ENCODE measurements around the gene FAM177B. TPM values are rescaled to one million over a fixed set of nuclear protein-coding genes. Genes with fewer than 3 reads are reported as not detected.
"Not testable (repeated sequence)": the region's sequence is repeated elsewhere in the genome, so short reads cannot be mapped to it uniquely, and the experiment has no call there.

FAM177B gene
- total RNA-seq, 1 donor from 2014 or later = not detected

- Mint-ChIP-seq H3K27me3 (no peaks in the 10 kb centered on the region), H3K27ac (no peak overlapping the region), H3K4me3 (no peak overlapping the region), H3K36me3 (ENCODE audit: low read depth) (no peaks in the 10 kb centered on the region), H3K4me1 (no peaks in the 10 kb centered on the region), H3K9me3 (peaks cover 5% of the 10 kb centered on the region)
- intact Hi-C loops (cut with micrococcal nuclease) = no loop called here
- no peak for DNase-seq
These were observed 17.6 kb downstream of the FAM177B start for GRCh38 chr1:222754366-222755139.

- Mint-ChIP-seq H3K9me3 (peaks cover 11% of the 10 kb centered on the region), H3K36me3 (ENCODE audit: low read depth) (no peaks in the 10 kb centered on the region), H3K27me3 (peaks cover 9% of the 10 kb centered on the region), H3K27ac (no peak overlapping the region), H3K4me1 (no peaks in the 10 kb centered on the region), H3K4me3 (no peak overlapping the region)
- no peak for DNase-seq
- intact Hi-C loops (cut with micrococcal nuclease) = no loop called here
These were observed 20.8 kb downstream of the FAM177B start for GRCh38 chr1:222757646-222758268.

- intact Hi-C loops (cut with micrococcal nuclease) = no loop called here
- H3K27me3 Mint-ChIP-seq = peaks cover 9% of the 10 kb centered on the region
- no peak overlapping the region for H3K27ac Mint-ChIP-seq
- H3K4me1 Mint-ChIP-seq = no peaks in the 10 kb centered on the region
- peaks cover 11% of the 10 kb centered on the region for H3K9me3 Mint-ChIP-seq
- no peak overlapping the region for H3K4me3 Mint-ChIP-seq
- no peak for DNase-seq
- no peaks in the 10 kb centered on the region for H3K36me3 Mint-ChIP-seq (ENCODE audit: low read depth)
These were observed 22.5 kb downstream of the FAM177B start for GRCh38 chr1:222759451-222760035.

- Mint-ChIP-seq H3K4me3 (no peak overlapping the region), H3K9me3 (peaks cover 11% of the 10 kb centered on the region), H3K27ac (no peak overlapping the region), H3K36me3 (ENCODE audit: low read depth) (no peaks in the 10 kb centered on the region), H3K4me1 (no peaks in the 10 kb centered on the region), H3K27me3 (peaks cover 9% of the 10 kb centered on the region)
- intact Hi-C loops (cut with micrococcal nuclease) = no loop called here
- no peak for DNase-seq
These were observed 24.1 kb downstream of the FAM177B start for GRCh38 chr1:222761083-222761482.

GRCh38 chr1:222762178-222762577 lies 25.2 kb downstream of the FAM177B start:
- H3K27ac Mint-ChIP-seq; DNase-seq; H3K27me3 Mint-ChIP-seq; H3K36me3 Mint-ChIP-seq (ENCODE audit: low read depth); H3K9me3 Mint-ChIP-seq; intact Hi-C loops (cut with micrococcal nuclease); H3K4me1 Mint-ChIP-seq; H3K4me3 Mint-ChIP-seq: not testable (repeated sequence)

GRCh38 chr1:222767152-222767571 lies 30.2 kb downstream of the FAM177B start:
- DNase-seq = no peak
- intact Hi-C loops (cut with micrococcal nuclease) = no loop called here
- peaks cover 1% of the 10 kb centered on the region for H3K4me1 Mint-ChIP-seq
- no peak overlapping the region for H3K4me3 Mint-ChIP-seq
- no peaks in the 10 kb centered on the region for H3K36me3 Mint-ChIP-seq (ENCODE audit: low read depth)
- no peak overlapping the region for H3K27ac Mint-ChIP-seq
- H3K9me3 Mint-ChIP-seq = peaks cover 19% of the 10 kb centered on the region
- H3K27me3 Mint-ChIP-seq = peaks cover 2% of the 10 kb centered on the region

GRCh38 chr1:222768592-222768991 lies 31.6 kb downstream of the FAM177B start:
- H3K36me3 Mint-ChIP-seq (ENCODE audit: low read depth) = no peaks in the 10 kb centered on the region
- intact Hi-C loops (cut with micrococcal nuclease) = no loop called here
- peaks cover 9% of the 10 kb centered on the region for H3K4me1 Mint-ChIP-seq
- H3K27ac Mint-ChIP-seq = no peak overlapping the region
- DNase-seq = no peak
- H3K9me3 Mint-ChIP-seq = peaks cover 18% of the 10 kb centered on the region
- H3K4me3 Mint-ChIP-seq = no peak overlapping the region
- H3K27me3 Mint-ChIP-seq = peaks cover 5% of the 10 kb centered on the region

- intact Hi-C loops (cut with micrococcal nuclease) = no loop called here
- peaks cover 6% of the 10 kb centered on the region for H3K27me3 Mint-ChIP-seq
- H3K4me3 Mint-ChIP-seq = no peak overlapping the region
- no peaks in the 10 kb centered on the region for H3K36me3 Mint-ChIP-seq (ENCODE audit: low read depth)
- no peak overlapping the region for H3K27ac Mint-ChIP-seq
- no peak for DNase-seq
- H3K4me1 Mint-ChIP-seq = peaks cover 9% of the 10 kb centered on the region
- peaks cover 18% of the 10 kb centered on the region for H3K9me3 Mint-ChIP-seq
These were observed 32.2 kb downstream of the FAM177B start for GRCh38 chr1:222769181-222769580.

- peaks cover 18% of the 10 kb centered on the region for H3K9me3 Mint-ChIP-seq
- H3K27ac Mint-ChIP-seq = no peak overlapping the region
- intact Hi-C loops (cut with micrococcal nuclease) = no loop called here
These were observed 33.1 kb downstream of the FAM177B start for GRCh38 chr1:222769971-222770620.

GRCh38 chr1:222772996-222773379 lies 36.0 kb downstream of the FAM177B start:
- intact Hi-C loops (cut with micrococcal nuclease) = no loop called here
- no peak for DNase-seq
- Mint-ChIP-seq H3K36me3 (ENCODE audit: low read depth) (no peaks in the 10 kb centered on the region), H3K9me3 (peaks cover 16% of the 10 kb centered on the region), H3K27me3 (peaks cover 14% of the 10 kb centered on the region), H3K4me1 (peaks cover 8% of the 10 kb centered on the region), H3K27ac (no peak overlapping the region), H3K4me3 (no peak overlapping the region)

More at GRCh38 chr1:222769971-222770620, 33.1 kb downstream of the FAM177B start:
- H3K27me3 Mint-ChIP-seq = peaks cover 11% of the 10 kb centered on the region
- no peak overlapping the region for H3K4me3 Mint-ChIP-seq
- DNase-seq = no peak
- peaks cover 9% of the 10 kb centered on the region for H3K4me1 Mint-ChIP-seq
- no peaks in the 10 kb centered on the region for H3K36me3 Mint-ChIP-seq (ENCODE audit: low read depth)

GRCh38 chr1:222777463-222777862 lies 40.5 kb downstream of the FAM177B start:
- no peak overlapping the region for H3K4me3 Mint-ChIP-seq
- DNase-seq = no peak
- H3K9me3 Mint-ChIP-seq = peaks cover 4% of the 10 kb centered on the region
- intact Hi-C loops (cut with micrococcal nuclease) = no loop called here
- no peaks in the 10 kb centered on the region for H3K36me3 Mint-ChIP-seq (ENCODE audit: low read depth)
- H3K27me3 Mint-ChIP-seq = peaks cover 22% of the 10 kb centered on the region
- peaks cover 8% of the 10 kb centered on the region for H3K4me1 Mint-ChIP-seq
- no peak overlapping the region for H3K27ac Mint-ChIP-seq

- peaks cover 24% of the 10 kb centered on the region for H3K27me3 Mint-ChIP-seq
- H3K27ac Mint-ChIP-seq = no peak overlapping the region
- DNase-seq = no peak
- peaks cover 3% of the 10 kb centered on the region for H3K4me1 Mint-ChIP-seq
- H3K4me3 Mint-ChIP-seq = no peak overlapping the region
- H3K9me3 Mint-ChIP-seq = peaks cover 4% of the 10 kb centered on the region
- intact Hi-C loops (cut with micrococcal nuclease) = no loop called here
- H3K36me3 Mint-ChIP-seq (ENCODE audit: low read depth) = no peaks in the 10 kb centered on the region
These were observed 41.0 kb downstream of the FAM177B start for GRCh38 chr1:222777977-222778376.

- no peak overlapping the region for H3K27ac Mint-ChIP-seq
- intact Hi-C loops (cut with micrococcal nuclease) = no loop called here
- no peaks in the 10 kb centered on the region for H3K4me1 Mint-ChIP-seq
- H3K27me3 Mint-ChIP-seq = peaks cover 35% of the 10 kb centered on the region
- no peaks in the 10 kb centered on the region for H3K36me3 Mint-ChIP-seq (ENCODE audit: low read depth)
- H3K9me3 Mint-ChIP-seq = peaks cover 4% of the 10 kb centered on the region
- no peak overlapping the region for H3K4me3 Mint-ChIP-seq
- DNase-seq = no peak
These were observed 44.2 kb downstream of the FAM177B start for GRCh38 chr1:222781251-222781650.

- peaks cover 39% of the 10 kb centered on the region for H3K27me3 Mint-ChIP-seq
- no peak overlapping the region for H3K4me3 Mint-ChIP-seq
- intact Hi-C loops (cut with micrococcal nuclease) = no loop called here
- H3K9me3 Mint-ChIP-seq = peaks cover 4% of the 10 kb centered on the region
- no peak overlapping the region for H3K27ac Mint-ChIP-seq
- no peaks in the 10 kb centered on the region for H3K4me1 Mint-ChIP-seq
- H3K36me3 Mint-ChIP-seq (ENCODE audit: low read depth) = no peaks in the 10 kb centered on the region
- no peak for DNase-seq
These were observed 46.0 kb downstream of the FAM177B start for GRCh38 chr1:222783051-222783450.

Data from activated CD4-positive, alpha-beta T cell treated with anti-CD3 and anti-CD28 coated beads, Interleukin-2, amount 10 ng/mL, durations not matched to agents 24 days and 14 days (primary cell).